Tibial nerve (tissue), 4 donors: ENCODE measurements around the gene ANKFN1.

ENCODE experiments used
- EP300 ChIP-seq, 2 donors: sonication (generic); formaldehyde crosslinking; IDR thresholded peaks; one replicate each; pipeline ENCODE4 v1.6.1; 2017; ENCODE audit warnings: antibody characterized with exemption in 2 of 2, mild to moderate bottlenecking in 1 of 2
- POLR2A ChIP-seq, 2 donors: fragments of 450-650 bp; IDR thresholded peaks; one replicate each; pipeline ENCODE4 v1.6.1; 2017; ENCODE audit warnings: antibody characterized with exemption in 2 of 2, mild to moderate bottlenecking in 2 of 2, moderate library complexity in 2 of 2
- TF ChIP-seq, protein P1 (sequence below), 5 experiments: fragments of 200-600 bp in 3 of 5; fragments of 450-650 bp in 2 of 5; sonication (generic) in 3 of 5; IDR thresholded peaks; one replicate each; pipeline ENCODE4 v1.5.1; 2016 to 2019; ENCODE audit warnings: antibody characterized with exemption in 5 of 5, mild to moderate bottlenecking in 3 of 5, moderate library complexity in 2 of 5

DNA sequence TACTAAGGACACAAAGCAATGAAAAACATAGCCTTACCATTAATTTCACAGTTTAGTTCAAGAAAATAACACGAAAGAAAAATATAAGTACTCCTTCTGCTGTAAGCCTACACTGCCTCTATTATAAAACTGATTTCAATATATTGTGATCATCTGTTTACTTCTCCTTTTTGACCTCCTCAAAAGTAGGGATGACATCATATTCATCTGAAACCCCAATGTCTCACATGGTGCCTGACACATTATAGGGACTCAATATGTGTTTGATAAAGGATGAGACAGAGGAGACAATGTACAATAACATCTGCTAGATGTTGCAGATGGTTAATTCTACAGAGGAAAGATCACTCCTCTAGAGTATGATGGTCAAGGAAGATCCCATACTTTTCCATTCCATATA is 321.8 kb downstream of the ANKFN1 start:
- TF ChIP-seq, protein P1, sequence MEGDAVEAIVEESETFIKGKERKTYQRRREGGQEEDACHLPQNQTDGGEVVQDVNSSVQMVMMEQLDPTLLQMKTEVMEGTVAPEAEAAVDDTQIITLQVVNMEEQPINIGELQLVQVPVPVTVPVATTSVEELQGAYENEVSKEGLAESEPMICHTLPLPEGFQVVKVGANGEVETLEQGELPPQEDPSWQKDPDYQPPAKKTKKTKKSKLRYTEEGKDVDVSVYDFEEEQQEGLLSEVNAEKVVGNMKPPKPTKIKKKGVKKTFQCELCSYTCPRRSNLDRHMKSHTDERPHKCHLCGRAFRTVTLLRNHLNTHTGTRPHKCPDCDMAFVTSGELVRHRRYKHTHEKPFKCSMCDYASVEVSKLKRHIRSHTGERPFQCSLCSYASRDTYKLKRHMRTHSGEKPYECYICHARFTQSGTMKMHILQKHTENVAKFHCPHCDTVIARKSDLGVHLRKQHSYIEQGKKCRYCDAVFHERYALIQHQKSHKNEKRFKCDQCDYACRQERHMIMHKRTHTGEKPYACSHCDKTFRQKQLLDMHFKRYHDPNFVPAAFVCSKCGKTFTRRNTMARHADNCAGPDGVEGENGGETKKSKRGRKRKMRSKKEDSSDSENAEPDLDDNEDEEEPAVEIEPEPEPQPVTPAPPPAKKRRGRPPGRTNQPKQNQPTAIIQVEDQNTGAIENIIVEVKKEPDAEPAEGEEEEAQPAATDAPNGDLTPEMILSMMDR (IDR thresholded peaks at IDR 0.05) = no peak
- no peak for TF ChIP-seq POLR2A (IDR thresholded peaks at IDR 0.05)
- TF ChIP-seq EP300 (IDR thresholded peaks at IDR 0.05) = no peak
